HG02610 (cell line): ENCODE results near the gene CIPC.

Experiments
- ATAC-seq: cut with Tn5 transposase; IDR thresholded peaks from one replicate; pipeline ENCODE4 v1.9.1; 2021; ENCODE audit warnings: mild to moderate bottlenecking, moderate library complexity; ENCODE audit not compliant: unreplicated experiment

The CIPC gene

DNA sequence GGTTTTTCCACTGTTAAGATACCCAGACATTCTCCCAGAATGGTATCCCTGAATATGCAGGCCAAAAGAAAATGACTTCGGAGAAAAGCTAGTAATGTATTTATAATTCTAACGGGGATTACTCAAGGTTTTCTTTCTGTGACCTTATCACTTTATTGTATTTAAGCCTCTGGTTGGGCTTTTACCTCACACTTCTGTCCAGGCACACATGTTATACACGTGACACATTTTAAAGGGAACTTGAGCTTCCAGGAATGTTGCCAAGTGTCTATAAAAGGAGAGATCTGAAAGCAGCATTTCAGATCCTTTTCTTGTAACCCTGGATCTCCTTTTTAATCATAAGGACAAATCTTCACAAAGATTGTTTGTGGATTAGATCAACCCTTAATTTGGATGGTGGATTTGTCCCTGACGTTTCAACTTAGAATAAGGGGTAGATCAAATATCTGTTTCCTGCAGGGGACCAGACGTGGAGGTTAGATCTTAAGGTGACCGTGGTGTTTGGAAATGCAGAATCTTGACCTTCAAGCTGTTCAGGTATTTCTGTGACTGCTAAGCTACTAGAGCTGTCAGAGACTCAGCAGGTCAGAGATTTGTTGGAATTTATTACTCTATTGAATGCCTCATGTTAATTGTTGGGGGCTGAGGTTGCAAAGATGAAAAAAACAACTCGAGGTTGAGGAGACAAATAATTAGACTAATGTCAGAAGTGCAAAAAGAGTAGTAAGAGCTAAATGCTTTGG, 1.5 kb downstream of the CIPC start:
- ATAC-seq = no peak

DNA sequence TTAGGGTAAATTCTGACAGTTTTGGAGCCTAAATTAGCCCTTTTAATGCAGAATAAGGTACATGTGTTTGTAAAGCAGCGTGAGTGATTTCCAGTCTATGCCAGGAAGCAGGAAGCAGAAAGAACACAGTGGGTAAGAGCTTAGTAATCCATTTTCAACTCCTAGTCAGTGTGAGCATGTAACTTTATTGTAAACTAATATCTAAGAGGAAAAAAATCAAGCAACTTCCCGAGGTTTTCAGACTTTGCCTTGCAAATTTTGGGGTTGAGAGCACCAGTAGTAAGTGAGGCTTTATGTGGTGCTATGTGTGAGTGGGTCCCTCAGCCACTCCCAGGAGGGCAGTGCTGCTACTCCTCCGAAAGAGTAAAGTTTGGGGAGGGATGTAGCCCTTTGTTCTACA, 2.9 kb downstream of the CIPC start:
- no peak for ATAC-seq

DNA sequence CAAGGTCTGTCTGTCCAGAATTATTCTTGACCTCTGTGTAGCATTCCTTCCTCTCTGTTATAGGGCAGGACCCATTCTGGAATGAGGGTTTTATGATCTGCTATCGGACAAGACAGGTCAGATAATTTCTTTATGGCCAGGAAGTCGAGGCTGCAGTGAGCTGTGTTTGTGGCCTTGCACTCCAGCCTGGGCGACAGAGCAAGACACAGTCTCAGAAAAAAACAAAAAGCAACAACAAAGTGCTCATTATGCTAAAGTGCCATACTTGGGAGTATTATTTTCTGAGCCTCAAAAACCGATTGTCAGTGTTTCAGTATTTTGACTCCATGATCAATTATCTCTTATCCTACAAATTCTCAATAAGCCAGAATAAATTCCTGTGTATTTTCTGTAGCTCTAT, 4.1 kb downstream of the CIPC start:
- no peak for ATAC-seq

DNA sequence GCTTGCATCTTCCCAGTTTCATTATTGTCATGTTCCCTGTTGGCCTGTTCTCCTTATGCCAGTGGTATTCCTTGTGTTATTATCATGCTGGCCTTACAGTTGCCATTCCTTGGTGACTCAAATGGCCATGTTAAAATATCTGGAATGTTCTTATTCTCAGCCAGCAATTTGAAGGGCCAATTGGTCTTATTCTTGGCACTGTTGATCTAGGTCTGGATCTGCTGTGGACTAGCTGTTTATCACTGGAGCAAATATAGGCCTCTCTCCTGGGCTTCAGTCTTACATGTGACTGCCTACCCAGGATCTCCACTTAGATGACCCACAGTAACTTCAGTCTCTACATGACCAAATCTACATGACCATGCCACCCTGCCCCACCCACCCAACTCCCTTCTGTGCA, 5.4 kb downstream of the CIPC start:
- no peak for ATAC-seq

DNA sequence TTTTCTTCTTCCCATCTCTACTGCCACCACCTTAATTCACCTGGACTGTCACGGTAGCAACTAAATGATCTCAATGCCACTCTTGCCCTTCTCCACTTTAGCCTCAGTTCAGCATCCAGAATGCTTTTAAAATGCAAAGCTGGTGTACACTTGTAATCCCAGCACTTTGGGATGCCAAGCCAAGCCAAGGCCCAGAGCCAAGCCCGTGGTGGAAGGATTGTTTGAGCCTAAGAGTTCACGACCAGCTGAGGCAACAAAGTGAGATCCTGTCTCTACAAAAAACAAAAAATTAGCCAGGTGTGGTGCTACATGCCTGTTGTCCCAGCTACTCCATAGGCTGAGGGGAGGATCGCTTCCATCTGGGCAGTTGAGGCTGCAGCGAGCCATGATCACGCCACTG, 5.9 kb downstream of the CIPC start:
- ATAC-seq = no peak

DNA sequence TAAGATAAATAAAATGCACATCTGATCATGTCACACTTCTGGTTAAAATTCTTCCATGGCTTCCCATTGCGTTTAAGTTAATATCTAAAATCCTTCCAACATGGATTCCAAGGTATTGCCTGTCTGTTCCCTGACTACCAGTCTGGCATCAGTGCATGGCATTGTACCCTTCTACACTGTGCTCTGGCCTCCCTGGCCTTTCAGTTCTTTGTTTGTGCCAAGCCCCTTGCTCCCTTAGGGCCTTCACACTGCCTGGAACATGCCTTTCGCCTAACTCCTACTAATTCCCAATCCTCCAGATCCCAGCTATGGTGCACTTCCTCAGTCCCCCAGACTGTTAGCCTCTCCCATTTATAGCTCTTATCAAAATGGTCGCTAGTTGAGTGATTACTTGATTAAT, 6.3 kb downstream of the CIPC start:
- no peak for ATAC-seq

DNA sequence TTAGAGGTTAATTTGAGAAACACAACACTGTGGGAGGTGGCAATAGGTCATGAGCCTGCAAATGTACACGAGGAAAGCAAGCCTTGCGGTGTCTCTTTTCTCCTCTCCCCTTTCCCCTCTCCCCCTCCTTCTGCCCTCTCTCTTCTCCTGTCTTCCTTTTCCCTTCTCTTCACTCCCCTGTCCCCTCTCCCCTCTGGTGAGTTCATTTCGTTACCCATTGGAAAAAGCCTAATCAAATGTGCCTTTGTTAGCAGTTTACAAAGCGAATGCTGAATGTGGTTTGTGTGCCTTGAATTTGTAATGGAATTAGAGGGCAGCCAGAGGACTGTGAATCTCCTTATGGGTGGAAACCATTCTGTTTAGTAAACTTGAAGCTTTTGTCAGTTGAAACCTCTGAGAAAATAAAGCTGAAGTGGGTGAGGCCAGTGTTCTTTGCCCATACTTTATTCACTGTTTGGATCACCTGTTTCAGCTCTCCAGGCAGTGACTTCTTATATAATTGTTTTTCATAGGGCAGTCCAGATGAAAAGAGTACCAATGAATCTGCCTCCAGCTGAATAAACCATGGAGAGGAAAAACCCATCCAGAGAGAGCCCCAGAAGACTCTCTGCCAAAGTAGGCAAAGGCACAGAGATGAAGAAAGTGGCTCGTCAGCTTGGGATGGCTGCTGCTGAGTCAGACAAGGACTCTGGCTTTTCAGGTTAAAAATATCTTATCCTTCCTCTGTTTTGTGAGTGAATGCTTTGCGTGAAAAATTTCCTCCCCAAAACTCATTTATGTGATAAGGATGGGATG, 7.3 kb downstream of the CIPC start:
- ATAC-seq = no peak

DNA sequence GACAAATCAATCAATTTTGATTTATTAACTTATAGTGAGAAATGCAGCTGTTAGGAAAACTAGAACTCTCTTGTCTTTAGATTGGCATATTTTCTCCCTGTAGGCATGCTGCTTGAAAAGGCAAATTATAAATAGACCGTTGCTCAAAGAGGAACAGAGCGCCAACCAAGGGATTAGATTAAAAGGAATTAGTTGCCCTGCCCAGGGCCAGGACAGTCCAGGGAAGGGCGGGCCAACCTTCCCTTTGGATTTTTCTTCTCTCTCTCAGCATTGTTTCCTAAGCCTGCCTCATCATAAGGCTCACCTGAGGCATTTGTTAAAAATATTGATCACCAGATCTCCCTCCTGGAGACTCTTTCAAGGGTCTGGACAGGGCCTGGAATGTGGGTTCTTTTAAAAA, 8.6 kb downstream of the CIPC start:
- ATAC-seq = no peak

DNA sequence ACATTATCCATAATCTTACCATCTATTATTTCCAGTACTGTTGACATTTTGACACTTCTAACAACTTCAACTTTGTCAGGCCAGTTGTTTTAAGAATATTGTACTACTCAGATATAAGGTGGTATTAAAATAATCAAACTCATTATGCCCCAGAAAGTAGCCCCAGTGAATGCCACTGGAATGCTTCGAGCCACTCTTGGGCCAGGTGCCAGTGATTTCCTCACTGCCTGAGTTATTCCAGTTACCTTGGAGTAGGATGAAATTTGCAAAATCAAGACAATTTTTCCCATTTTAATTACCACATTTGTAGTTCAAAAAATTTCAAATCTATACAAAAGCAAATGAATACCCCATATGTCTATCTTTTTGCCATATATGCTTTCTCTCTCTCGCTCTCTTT, 9.2 kb downstream of the CIPC start:
- ATAC-seq = no peak

DNA sequence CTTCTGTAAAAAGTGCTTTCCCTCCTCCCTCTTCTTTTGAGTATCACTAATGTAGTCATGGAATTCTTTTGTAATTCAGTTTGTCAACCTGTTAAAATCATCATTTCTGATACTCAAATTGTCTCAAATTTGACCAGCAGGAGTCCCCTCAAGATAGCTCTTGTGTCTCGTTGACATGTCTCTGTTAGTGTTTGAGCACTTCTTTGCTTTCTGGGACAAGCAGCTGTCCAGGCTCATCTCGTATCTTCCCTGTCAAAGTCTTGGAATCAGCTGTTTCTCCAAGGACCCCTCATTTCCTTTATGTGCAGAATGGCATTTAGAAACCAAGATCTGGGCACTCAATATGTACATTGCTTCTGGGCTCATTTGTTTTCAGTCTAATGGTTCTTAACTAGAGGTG, 10.7 kb downstream of the CIPC start:
- no peak for ATAC-seq

DNA sequence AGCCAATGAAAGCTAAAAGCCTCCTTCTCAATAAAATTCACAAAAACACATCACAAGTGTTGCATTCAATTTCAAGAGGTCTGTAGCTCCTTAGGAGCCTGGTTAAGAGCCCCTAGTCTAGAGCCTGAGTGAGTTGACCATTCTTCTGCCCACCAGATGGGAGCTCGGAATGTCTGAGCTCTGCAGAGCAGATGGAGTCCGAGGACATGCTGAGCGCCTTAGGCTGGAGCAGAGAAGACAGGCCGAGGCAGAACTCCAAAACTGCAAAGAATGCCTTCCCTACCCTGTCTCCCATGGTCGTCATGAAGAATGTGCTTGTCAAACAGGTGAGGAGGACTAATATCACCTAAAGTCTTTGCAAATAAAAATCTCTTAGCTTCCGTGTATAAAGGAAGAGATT, 11.6 kb downstream of the CIPC start:
- no peak for ATAC-seq

DNA sequence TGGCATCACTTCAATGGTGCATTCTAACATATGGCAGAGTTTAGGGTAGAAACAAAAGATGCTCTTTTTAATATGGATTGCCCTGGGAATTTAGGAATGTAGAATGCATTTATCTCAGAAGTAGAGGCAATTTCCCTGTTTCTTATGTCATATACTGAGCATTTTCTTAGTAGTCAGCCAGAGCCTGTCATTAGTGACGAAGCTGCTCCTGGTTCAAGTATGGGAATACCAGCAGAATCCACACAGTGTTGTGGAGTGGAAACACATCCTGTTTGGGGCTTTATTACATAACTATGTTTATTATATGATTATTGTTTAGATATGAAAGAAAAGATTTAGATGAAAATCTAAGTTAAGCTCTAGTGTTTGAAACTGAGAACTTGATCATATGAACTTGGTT, 12.2 kb downstream of the CIPC start:
- no peak for ATAC-seq

DNA sequence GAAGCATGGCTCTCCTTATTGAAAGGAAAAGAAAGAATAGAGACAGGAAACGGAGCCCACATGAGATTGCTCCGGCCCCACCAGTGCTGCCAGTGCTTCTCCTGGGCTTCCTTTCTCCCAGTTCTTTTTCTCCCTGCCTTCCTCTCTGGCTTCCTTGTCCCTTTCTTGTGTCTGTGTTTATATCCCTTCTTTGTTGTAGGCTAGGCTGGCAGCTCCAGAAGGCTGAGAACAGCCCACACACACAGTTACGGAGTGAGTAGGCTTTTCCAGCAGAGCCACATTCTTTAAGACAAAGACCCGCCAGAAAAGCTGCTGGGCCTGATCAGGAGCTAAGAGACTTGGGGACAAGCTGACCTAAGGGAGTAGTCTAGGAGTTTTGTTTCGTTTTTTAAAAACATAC, 13.0 kb downstream of the CIPC start:
- ATAC-seq = no peak

DNA sequence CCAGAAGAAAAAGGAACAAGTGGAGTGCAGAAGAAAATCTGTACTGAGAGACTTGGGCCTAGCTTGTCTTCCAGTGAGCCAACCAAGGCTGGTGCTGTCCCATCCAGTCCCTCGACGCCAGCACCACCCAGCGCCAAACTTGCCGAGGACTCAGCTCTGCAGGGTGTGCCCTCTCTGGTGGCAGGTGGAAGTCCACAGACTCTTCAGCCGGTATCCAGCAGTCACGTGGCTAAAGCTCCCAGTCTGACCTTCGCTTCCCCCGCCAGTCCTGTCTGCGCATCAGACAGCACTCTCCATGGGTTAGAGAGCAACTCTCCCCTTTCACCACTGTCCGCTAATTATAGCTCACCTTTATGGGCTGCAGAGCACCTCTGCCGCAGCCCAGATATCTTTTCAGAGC, 15.6 kb downstream of the CIPC start:
- ATAC-seq = no peak

DNA sequence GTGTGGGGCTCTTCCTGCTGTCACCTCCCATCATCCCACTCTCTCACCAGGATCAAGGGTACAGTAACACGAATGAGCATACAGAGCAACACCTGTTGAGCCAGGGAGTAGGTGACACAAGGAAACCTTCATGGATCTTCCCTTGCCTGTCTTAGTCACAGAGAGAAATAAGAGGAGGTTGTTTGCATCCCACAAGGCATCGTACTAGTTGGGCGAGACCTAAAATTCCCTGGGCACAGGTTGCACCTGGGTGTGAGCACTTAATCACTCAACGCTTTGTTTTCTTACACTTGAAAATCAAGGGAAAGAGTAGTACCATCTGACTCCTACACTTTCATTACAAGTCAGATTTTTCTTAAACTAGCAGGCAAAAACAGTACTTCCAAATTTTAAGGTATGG, 16.6 kb downstream of the CIPC start:
- ATAC-seq = no peak

DNA sequence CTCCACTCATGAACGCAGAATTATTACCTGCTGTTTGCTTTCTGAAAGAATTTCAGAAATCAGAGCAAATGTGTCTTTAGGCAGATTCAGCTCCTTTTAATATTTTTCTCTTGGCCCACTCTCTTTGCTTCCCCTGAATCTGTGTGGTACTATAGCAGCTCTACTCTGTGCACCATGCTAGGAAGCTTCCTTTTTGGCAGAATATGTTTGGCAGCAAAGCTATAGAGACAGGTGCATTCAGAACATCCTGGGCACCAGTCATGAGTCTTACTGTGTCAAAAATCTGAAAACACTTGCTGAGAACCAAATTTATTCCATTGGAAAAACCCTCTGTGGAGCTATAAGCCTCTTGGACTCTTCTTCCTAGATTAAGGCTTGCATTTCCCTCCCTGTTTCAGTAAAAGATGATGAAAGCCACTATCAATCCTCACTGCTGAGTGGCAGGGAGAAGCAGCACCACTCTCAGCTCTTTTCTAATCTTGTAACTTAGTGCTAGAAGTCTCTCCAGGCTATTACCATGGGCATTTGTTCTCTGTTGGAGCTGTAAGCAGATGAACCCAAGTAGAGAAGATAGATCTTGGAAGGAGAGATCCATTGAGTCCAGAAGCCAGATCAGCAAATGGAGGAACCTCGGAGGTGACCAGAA, 18.2 kb downstream of the CIPC start:
- ATAC-seq = no peak

DNA sequence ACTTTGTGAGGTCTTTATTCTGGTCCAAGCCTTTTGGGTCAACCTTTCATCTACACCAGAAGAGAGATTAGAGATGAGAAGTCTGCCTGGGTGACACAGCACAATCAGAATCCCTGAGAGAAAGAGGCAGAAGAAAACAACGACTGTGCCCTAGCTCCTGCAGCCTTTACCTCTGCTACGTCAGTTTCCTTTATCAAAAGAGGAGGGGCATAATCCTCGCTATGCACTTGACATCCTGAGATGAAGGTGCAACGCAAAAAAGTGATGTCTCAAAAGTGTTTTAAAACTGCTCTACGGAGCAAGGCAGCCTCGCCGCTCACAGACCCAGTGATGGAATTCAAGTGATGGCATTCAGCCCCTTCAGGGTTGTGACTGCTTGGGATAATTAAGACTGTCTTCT, 21.8 kb downstream of the CIPC start:
- ATAC-seq = no peak

DNA sequence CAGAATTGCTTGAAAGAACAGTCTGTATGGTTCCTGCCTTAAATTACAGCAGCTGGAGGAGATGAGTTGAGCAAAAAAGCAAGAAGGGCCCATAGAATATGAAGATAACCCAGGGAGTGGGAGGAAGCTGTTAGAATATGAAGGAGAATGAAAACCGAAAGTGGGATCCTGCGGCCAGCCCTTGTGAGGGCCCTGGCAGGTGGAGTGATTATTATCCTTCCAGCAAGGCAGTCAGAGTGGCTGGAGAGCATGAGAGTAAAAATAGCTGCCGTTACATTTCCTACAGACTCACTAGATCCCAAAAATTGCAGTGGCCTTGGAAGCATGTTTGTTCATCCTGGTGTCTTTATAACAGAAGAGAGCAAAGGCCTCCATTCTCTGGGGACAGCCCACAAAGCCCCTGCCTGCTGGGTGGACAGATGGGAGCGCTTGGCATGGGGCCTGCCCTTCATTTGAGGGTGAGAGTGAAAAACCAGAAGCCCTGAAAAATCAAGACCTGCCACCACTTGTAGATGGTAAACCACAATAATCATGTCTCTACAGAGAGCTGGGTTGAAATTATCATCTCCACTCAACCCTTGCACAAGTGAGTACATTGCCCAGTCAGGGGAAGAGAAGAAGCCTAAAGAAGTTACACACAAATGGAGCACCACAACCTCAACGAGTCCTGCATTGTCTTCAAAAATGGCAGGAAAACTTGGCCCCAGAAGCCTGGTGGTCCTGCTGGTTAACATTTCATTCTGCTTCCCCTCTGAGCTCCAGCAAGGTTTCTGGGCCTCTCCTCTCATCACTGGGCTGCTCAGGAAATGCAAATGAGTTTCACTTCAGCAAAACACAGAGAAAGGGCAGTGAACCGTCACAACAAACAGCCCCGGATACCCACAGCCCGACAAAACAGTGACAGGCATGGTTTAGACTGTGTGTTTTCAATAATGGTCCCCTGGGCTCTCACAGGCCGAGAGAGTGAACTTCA, 23.0 kb downstream of the CIPC start:
- peak; percentile 83 for ATAC-seq

DNA sequence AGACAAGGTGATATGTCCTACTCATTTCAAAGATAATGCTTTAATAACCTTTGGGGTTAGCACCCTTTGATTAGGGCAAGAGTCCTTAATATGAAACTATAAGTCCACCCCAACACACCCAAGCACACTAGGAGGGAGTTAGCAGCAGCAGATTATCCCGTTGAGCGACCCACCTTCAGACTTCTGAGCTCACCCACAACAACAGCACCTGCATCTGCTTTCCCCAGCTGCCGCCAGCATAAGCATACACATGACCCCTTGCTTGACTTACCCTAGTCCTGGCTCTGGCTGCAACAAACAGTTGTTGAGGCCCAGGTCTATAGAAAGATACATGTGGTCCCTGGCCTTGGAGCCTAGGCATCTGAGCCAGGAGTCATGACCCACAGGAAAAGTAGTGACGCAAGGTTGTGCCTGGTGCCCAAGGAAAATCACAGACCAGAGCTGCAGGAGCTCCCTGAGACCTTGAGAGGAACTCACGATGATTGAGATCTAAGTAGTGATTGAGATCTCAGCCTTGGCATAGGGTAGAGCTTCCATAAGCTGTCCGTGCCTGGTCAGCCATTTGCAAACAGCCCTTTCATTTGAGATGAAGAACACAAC, 24.6 kb downstream of the CIPC start:
- ATAC-seq = no peak
